ENCODE measurements around the gene RNF208.
A peak's percentile ranks its signal among the peaks of the same experiment; 100 is the strongest.

RNF208 gene

GRCh38 chr9:137224830-137225694 is 3.0 kb upstream of the RNF208 start, which contains the start of gene CYSRT1:
CYSRT1 (plus strand) TSS chr9:137225174; CDS start chr9:137225622, 448 bp downstream.
- peak within 1 kb of the TSS; percentile 86 to 93 for H3K9ac ChIP-seq (ENCODE audit: low read length in 2 of 2)
- no peaks in the 10 kb centered on the region for H3K9me3 ChIP-seq (ENCODE audit: control insufficient read depth in 2 of 2, low read length in 2 of 2)
- H3K36me3 ChIP-seq (ENCODE audit: control insufficient read depth in 2 of 2, insufficient read depth in 2 of 2, low read length in 2 of 2), result no peaks in the 10 kb centered on the region
- H3K27me3 ChIP-seq (ENCODE audit: control insufficient read depth in 1 of 2, insufficient read depth in 2 of 2, low read length in 2 of 2), result peaks cover 20 to 23% of the 10 kb centered on the region in 2 donors
- H3K27ac ChIP-seq (ENCODE audit: low read length), result peak within 1 kb of the TSS; percentile 85
- H3K4me1 ChIP-seq (ENCODE audit: control insufficient read depth, insufficient read depth, low read length), result peaks cover 23% of the 10 kb centered on the region
- H3K4me3 ChIP-seq (ENCODE audit: low read length in 2 of 2), result peak within 1 kb of the TSS; percentile 83 to 88

GRCh38 chr9:137223078-137223970 is 1.3 kb upstream of the RNF208 start:
- peak overlapping the region; percentile 86 to 93 for H3K9ac ChIP-seq (ENCODE audit: low read length in 2 of 2)
- H3K27me3 ChIP-seq (ENCODE audit: control insufficient read depth in 1 of 2, insufficient read depth in 2 of 2, low read length in 2 of 2), result peaks cover 5 to 7% of the 10 kb centered on the region in 2 donors

GRCh38 chr9:137221506-137222111 is 431 bp downstream of the RNF208 start:
- Histone ChIP-seq H3K27ac (ENCODE audit: low read length) (no peak overlapping the region), H3K4me1 (ENCODE audit: control insufficient read depth, insufficient read depth, low read length) (peaks cover 20% of the 10 kb centered on the region), H3K9ac (ENCODE audit: low read length in 2 of 2) (no peak overlapping the region), H3K9me3 (ENCODE audit: control insufficient read depth in 2 of 2, low read length in 2 of 2) (no peaks in the 10 kb centered on the region), H3K4me3 (ENCODE audit: low read length in 2 of 2) (peak overlapping the region in 1 of 2 donors; percentile 57), H3K36me3 (ENCODE audit: control insufficient read depth in 2 of 2, insufficient read depth in 2 of 2, low read length in 2 of 2) (no peaks in the 10 kb centered on the region), H3K27me3 (ENCODE audit: control insufficient read depth in 1 of 2, insufficient read depth in 2 of 2, low read length in 2 of 2) (no peaks in the 10 kb centered on the region)

More at GRCh38 chr9:137223078-137223970, 1.3 kb upstream of the RNF208 start:
- Histone ChIP-seq H3K27ac (ENCODE audit: low read length) (peak overlapping the region; percentile 85), H3K4me1 (ENCODE audit: control insufficient read depth, insufficient read depth, low read length) (peaks cover 23% of the 10 kb centered on the region), H3K36me3 (ENCODE audit: control insufficient read depth in 2 of 2, insufficient read depth in 2 of 2, low read length in 2 of 2) (no peaks in the 10 kb centered on the region), H3K9me3 (ENCODE audit: control insufficient read depth in 2 of 2, low read length in 2 of 2) (no peaks in the 10 kb centered on the region), H3K4me3 (ENCODE audit: low read length in 2 of 2) (peak overlapping the region; percentile 83 to 88)

- H3K9ac ChIP-seq (ENCODE audit: low read length in 2 of 2), result no peak overlapping the region
- H3K9me3 ChIP-seq (ENCODE audit: control insufficient read depth in 2 of 2, low read length in 2 of 2), result no peaks in the 10 kb centered on the region
- H3K4me1 ChIP-seq (ENCODE audit: control insufficient read depth, insufficient read depth, low read length), result peaks cover 20% of the 10 kb centered on the region
- no peaks in the 10 kb centered on the region for H3K36me3 ChIP-seq (ENCODE audit: control insufficient read depth in 2 of 2, insufficient read depth in 2 of 2, low read length in 2 of 2)
- H3K27ac ChIP-seq (ENCODE audit: low read length), result no peak overlapping the region
- peak overlapping the region in 1 of 2 donors; percentile 57 for H3K4me3 ChIP-seq (ENCODE audit: low read length in 2 of 2)
- no peaks in the 10 kb centered on the region for H3K27me3 ChIP-seq (ENCODE audit: control insufficient read depth in 1 of 2, insufficient read depth in 2 of 2, low read length in 2 of 2)
Observed at GRCh38 chr9:137221095-137221505, 940 bp downstream of the RNF208 start.

GRCh38 chr9:137220317-137221094 is 1.5 kb downstream of the RNF208 start:
- Histone ChIP-seq H3K9ac (ENCODE audit: low read length in 2 of 2) (no peak overlapping the region), H3K4me1 (ENCODE audit: control insufficient read depth, insufficient read depth, low read length) (peaks cover 20% of the 10 kb centered on the region), H3K36me3 (ENCODE audit: control insufficient read depth in 2 of 2, insufficient read depth in 2 of 2, low read length in 2 of 2) (no peaks in the 10 kb centered on the region), H3K27ac (ENCODE audit: low read length) (no peak overlapping the region), H3K27me3 (ENCODE audit: control insufficient read depth in 1 of 2, insufficient read depth in 2 of 2, low read length in 2 of 2) (no peaks in the 10 kb centered on the region), H3K4me3 (ENCODE audit: low read length in 2 of 2) (no peak overlapping the region), H3K9me3 (ENCODE audit: control insufficient read depth in 2 of 2, low read length in 2 of 2) (no peaks in the 10 kb centered on the region)

GRCh38 chr9:137219757-137220316 is 2.2 kb downstream of the RNF208 start:
- H3K36me3 ChIP-seq (ENCODE audit: control insufficient read depth in 2 of 2, insufficient read depth in 2 of 2, low read length in 2 of 2), result no peaks in the 10 kb centered on the region
- H3K9ac ChIP-seq (ENCODE audit: low read length in 2 of 2), result no peak overlapping the region
- H3K27ac ChIP-seq (ENCODE audit: low read length), result no peak overlapping the region
- peaks cover 20% of the 10 kb centered on the region for H3K4me1 ChIP-seq (ENCODE audit: control insufficient read depth, insufficient read depth, low read length)
- no peaks in the 10 kb centered on the region for H3K27me3 ChIP-seq (ENCODE audit: control insufficient read depth in 1 of 2, insufficient read depth in 2 of 2, low read length in 2 of 2)
- no peaks in the 10 kb centered on the region for H3K9me3 ChIP-seq (ENCODE audit: control insufficient read depth in 2 of 2, low read length in 2 of 2)
- no peak overlapping the region for H3K4me3 ChIP-seq (ENCODE audit: low read length in 2 of 2)

- Histone ChIP-seq H3K4me3 (ENCODE audit: low read length in 2 of 2) (no peak overlapping the region), H3K9ac (ENCODE audit: low read length in 2 of 2) (no peak overlapping the region), H3K27me3 (ENCODE audit: control insufficient read depth in 1 of 2, insufficient read depth in 2 of 2, low read length in 2 of 2) (no peaks in the 10 kb centered on the region), H3K36me3 (ENCODE audit: control insufficient read depth in 2 of 2, insufficient read depth in 2 of 2, low read length in 2 of 2) (no peaks in the 10 kb centered on the region), H3K4me1 (ENCODE audit: control insufficient read depth, insufficient read depth, low read length) (peaks cover 16% of the 10 kb centered on the region), H3K27ac (ENCODE audit: low read length) (no peak overlapping the region), H3K9me3 (ENCODE audit: control insufficient read depth in 2 of 2, low read length in 2 of 2) (no peaks in the 10 kb centered on the region)
Observed at GRCh38 chr9:137218754-137219271, 3.2 kb downstream of the RNF208 start.

- H3K4me1 ChIP-seq (ENCODE audit: control insufficient read depth, insufficient read depth, low read length), result peaks cover 13% of the 10 kb centered on the region
- H3K9me3 ChIP-seq (ENCODE audit: control insufficient read depth in 2 of 2, low read length in 2 of 2), result no peaks in the 10 kb centered on the region
- H3K27ac ChIP-seq (ENCODE audit: low read length), result no peak overlapping the region
- no peaks in the 10 kb centered on the region for H3K27me3 ChIP-seq (ENCODE audit: control insufficient read depth in 1 of 2, insufficient read depth in 2 of 2, low read length in 2 of 2)
- no peak overlapping the region for H3K4me3 ChIP-seq (ENCODE audit: low read length in 2 of 2)
- H3K36me3 ChIP-seq (ENCODE audit: control insufficient read depth in 2 of 2, insufficient read depth in 2 of 2, low read length in 2 of 2), result no peaks in the 10 kb centered on the region
- no peak overlapping the region for H3K9ac ChIP-seq (ENCODE audit: low read length in 2 of 2)
Observed at GRCh38 chr9:137218212-137218753, 3.8 kb downstream of the RNF208 start.

- H3K27ac ChIP-seq (ENCODE audit: low read length), result no peak overlapping the region
- H3K36me3 ChIP-seq (ENCODE audit: control insufficient read depth in 2 of 2, insufficient read depth in 2 of 2, low read length in 2 of 2), result no peaks in the 10 kb centered on the region
- no peaks in the 10 kb centered on the region for H3K27me3 ChIP-seq (ENCODE audit: control insufficient read depth in 1 of 2, insufficient read depth in 2 of 2, low read length in 2 of 2)
- no peak overlapping the region for H3K9ac ChIP-seq (ENCODE audit: low read length in 2 of 2)
- H3K4me3 ChIP-seq (ENCODE audit: low read length in 2 of 2), result peak overlapping the region in 1 of 2 donors; percentile 15
- peaks cover 6% of the 10 kb centered on the region for H3K4me1 ChIP-seq (ENCODE audit: control insufficient read depth, insufficient read depth, low read length)
- H3K9me3 ChIP-seq (ENCODE audit: control insufficient read depth in 2 of 2, low read length in 2 of 2), result no peaks in the 10 kb centered on the region
Observed at GRCh38 chr9:137217276-137218211, 4.5 kb downstream of the RNF208 start.

Measured in stomach smooth muscle (tissue), 2 donors.